IMR-90 (cell line): ENCODE measurements around the gene LIN9. TPM values are rescaled to one million over a fixed set of nuclear protein-coding genes. Genes with fewer than 3 reads are reported as not detected.

Experiments used
- ATAC-seq: fragments of 200-7000 bp; cut with Tn5 transposase; 2 replicates; pipeline ENCODE4 v1.9.1; 2020; ENCODE audit warnings: low read depth, mild to moderate bottlenecking, moderate library complexity
- BruUV-seq: library from RNA; stranded (reverse); fragments of 400-500 nt; replicated peaks from 2 replicates; lab custom pipeline; 2021; lab: Mats Ljungman, UMichigan
- CTCF ChIA-PET: fragments of 300-600 bp; formaldehyde crosslinking; extraction: SDS; loops from one replicate; lab custom pipeline; 2021; ENCODE audit warnings: antibody characterized with exemption; lab: Yijun Ruan, JAX
- POLR2A ChIA-PET: fragments of 300-600 bp; sonication (Branson Sonifier 250); formaldehyde crosslinking; loops from one replicate; lab custom pipeline; 2022; ENCODE audit warnings: antibody characterized with exemption; ENCODE audit not compliant: unreplicated experiment; lab: Charles Lee
- DNase-seq: peaks from one replicate; pipeline ENCODE4 v3.0.0; 2013
- H2AFZ ChIP-seq: replicated peaks from 2 replicates; pipeline ENCODE3; 2013; ENCODE audit warnings: low read length, mild to moderate bottlenecking; ENCODE audit not compliant: poor library complexity
- H2AK5ac ChIP-seq: 2 replicates; pipeline ENCODE4 v1.6.1; 2013; ENCODE audit warnings: low read depth, low read length, inconsistent platforms
- H2AK9ac ChIP-seq: replicated peaks from 2 replicates; pipeline ENCODE3; 2013; ENCODE audit warnings: mild to moderate bottlenecking, low read depth, low read length, moderate library complexity; ENCODE audit not compliant: poor library complexity
- H2BK120ac ChIP-seq: 2 replicates; pipeline ENCODE4 v1.6.1; 2013; ENCODE audit warnings: low read depth, low read length, inconsistent platforms
- H2BK15ac ChIP-seq: 3 replicates; pipeline ENCODE4 v1.6.1; 2013; ENCODE audit warnings: low read depth, low read length, inconsistent platforms
- H2BK20ac ChIP-seq: 2 replicates; pipeline ENCODE4 v1.6.1; 2013; ENCODE audit warnings: low read depth, mild to moderate bottlenecking, inconsistent platforms, low read length, moderate library complexity
- H2BK5ac ChIP-seq: 2 replicates; pipeline ENCODE4 v1.6.1; 2013; ENCODE audit warnings: mild to moderate bottlenecking, low read depth, low read length, inconsistent platforms; ENCODE audit not compliant: poor library complexity, severe bottlenecking
- H3K14ac ChIP-seq: replicated peaks from 2 replicates; pipeline ENCODE4 v1.6.1; 2013; ENCODE audit warnings: low read depth, low read length, inconsistent platforms
- H3K18ac ChIP-seq: 2 replicates; pipeline ENCODE4 v1.6.1; 2013; ENCODE audit warnings: low read depth, low read length, control low read depth
- H3K23ac ChIP-seq: 2 replicates; pipeline ENCODE4 v1.6.1; 2013; ENCODE audit warnings: low read depth, low read length, inconsistent platforms
- H3K27ac ChIP-seq: 2 replicates; pipeline ENCODE4 v1.5.1; 2013; ENCODE audit warnings: mild to moderate bottlenecking, control low read depth, low read length; ENCODE audit not compliant: insufficient read depth
- H3K27me3 ChIP-seq: 2 replicates; pipeline ENCODE4 v1.6.1; 2013; ENCODE audit warnings: low read length; ENCODE audit not compliant: control insufficient read depth, insufficient read depth
- H3K36me3 ChIP-seq: 2 replicates; pipeline ENCODE4 v1.6.1; 2013; ENCODE audit warnings: low read length, mixed read lengths; ENCODE audit not compliant: control insufficient read depth, insufficient read depth
- H3K4ac ChIP-seq: 2 replicates; pipeline ENCODE4 v1.6.1; 2013; ENCODE audit warnings: low read depth, low read length, inconsistent platforms
- H3K4me1 ChIP-seq: 2 replicates; pipeline ENCODE4 v1.6.1; 2013; ENCODE audit warnings: low read length, mixed read lengths; ENCODE audit not compliant: control insufficient read depth, insufficient read depth
- H3K4me2 ChIP-seq: 2 replicates; pipeline ENCODE4 v1.6.1; 2013; ENCODE audit warnings: low read depth, mild to moderate bottlenecking, control low read depth, low read length, moderate library complexity
- H3K4me3 ChIP-seq: 2 replicates; pipeline ENCODE4 v1.5.1; 2013; ENCODE audit warnings: low read depth, mild to moderate bottlenecking, control low read depth, low read length, moderate library complexity; ENCODE audit not compliant: insufficient read depth
- H3K56ac ChIP-seq: 2 replicates; pipeline ENCODE4 v1.6.1; 2013; ENCODE audit warnings: low read length, inconsistent platforms; ENCODE audit not compliant: insufficient read depth; ENCODE audit errors: extremely low read depth
- H3K79me1 ChIP-seq, 2 experiments: 2 replicates each; pipeline ENCODE4 v1.6.1; 2013; ENCODE audit warnings: low read length in 2 of 2, inconsistent platforms in 1 of 2, low read depth in 1 of 2
- H3K9ac ChIP-seq: 2 replicates; pipeline ENCODE4 v1.6.1; 2013; ENCODE audit warnings: low read depth, low read length, control low read depth
- H3K9me1 ChIP-seq: 2 replicates; pipeline ENCODE4 v1.6.1; 2013; ENCODE audit warnings: low read length, inconsistent platforms; ENCODE audit not compliant: insufficient read depth
- H3K9me3 ChIP-seq: 2 replicates; pipeline ENCODE4 v1.6.1; 2013; ENCODE audit warnings: low read length; ENCODE audit not compliant: control insufficient read depth, insufficient read depth
- H4K20me1 ChIP-seq: 2 replicates; pipeline ENCODE4 v1.6.1; 2013; ENCODE audit warnings: low read length, inconsistent platforms; ENCODE audit not compliant: insufficient read depth
- H4K5ac ChIP-seq: 2 replicates; pipeline ENCODE4 v1.6.1; 2013; ENCODE audit warnings: mild to moderate bottlenecking, low read depth, low read length, control low read depth
- H4K8ac ChIP-seq, 2 experiments: 2 replicates each; pipeline ENCODE4 v1.6.1; 2013; ENCODE audit warnings: low read depth in 2 of 2, low read length in 2 of 2, control low read depth in 1 of 2, inconsistent platforms in 1 of 2
- H4K91ac ChIP-seq: 2 replicates; pipeline ENCODE4 v1.6.1; 2013; ENCODE audit warnings: low read depth, low read length, inconsistent platforms; ENCODE audit not compliant: insufficient read depth
- BHLHE40 ChIP-seq: fragments of 150-350 bp; IDR thresholded peaks from 2 replicates; pipeline ENCODE4 v1.6.1; 2016; ENCODE audit warnings: mild to moderate bottlenecking, low read depth, low read length
- CEBPB ChIP-seq: IDR thresholded peaks from 2 replicates; pipeline ENCODE4 v1.6.1; 2012; ENCODE audit warnings: low read depth, low read length, improper control_type of control experiment
- CTCF ChIP-seq: conservative IDR thresholded peaks from 2 replicates; pipeline ENCODE4 v1.5.1; 2012; ENCODE audit warnings: mild to moderate bottlenecking, low read depth, low read length, improper control_type of control experiment
- ELK1 ChIP-seq: fragments of 150-350 bp; IDR thresholded peaks from 2 replicates; pipeline ENCODE4 v1.6.1; 2016; ENCODE audit warnings: low read depth, mild to moderate bottlenecking, low read length, moderate library complexity, borderline replicate concordance
- FOS ChIP-seq: fragments of 150-350 bp; IDR thresholded peaks from 2 replicates; pipeline ENCODE4 v1.6.1; 2016; ENCODE audit warnings: low read depth, low read length
- MAFK ChIP-seq: IDR thresholded peaks from 2 replicates; pipeline ENCODE4 v1.6.1; 2012; ENCODE audit warnings: low read depth, low read length, improper control_type of control experiment
- MXI1 ChIP-seq: IDR thresholded peaks from 2 replicates; pipeline ENCODE4 v1.6.1; 2012; ENCODE audit warnings: low read depth, mild to moderate bottlenecking, low read length, moderate library complexity, borderline replicate concordance
- POLR2A ChIP-seq: IDR thresholded peaks from 2 replicates; pipeline ENCODE4 v1.6.1; 2012; ENCODE audit warnings: mild to moderate bottlenecking, low read depth, low read length
- RAD21 ChIP-seq: IDR thresholded peaks from 2 replicates; pipeline ENCODE4 v1.6.1; 2012; ENCODE audit warnings: low read length, improper control_type of control experiment
- RCOR1 ChIP-seq: IDR thresholded peaks from 2 replicates; pipeline ENCODE4 v1.6.1; 2012; ENCODE audit warnings: mild to moderate bottlenecking, low read length, improper control_type of control experiment; ENCODE audit not compliant: insufficient replicate concordance
- WGBS, 2 experiments: methylation state at CpG; one replicate each; pipeline versions ENCODE4 v1.1.5 to v1.1.7; 2013; ENCODE audit warnings: missing lambda C conversion rate in 2 of 2; ENCODE audit not compliant: insufficient read length in 1 of 2; ENCODE audit errors: extremely low coverage in 2 of 2; 5-methylcytosine and 5-hydroxymethylcytosine counted together
- dilution Hi-C: fragments of 300-500 bp; cut with HindIII; formaldehyde crosslinking; loops from one replicate; pipeline ENCODE4 v1.14.3; 2018; ENCODE audit warnings: low sequenced_read_pairs; ENCODE audit not compliant: unreplicated experiment
- in situ Hi-C: fragments of 300-500 bp; cut with MboI; formaldehyde crosslinking; loops from 3 replicates; pipeline ENCODE4 v1.14.3; 2019; ENCODE audit warnings: low sequenced_read_pairs, inconsistent platforms, mixed read lengths
- intact Hi-C: fragments of 100-400 bp; cut with micrococcal nuclease; formaldehyde crosslinking; loops from 2 replicates; pipeline ENCODE4 v1.10.0; 2022
- polyA plus RNA-seq, 3 experiments: library from polyadenylated mRNA; depleted of rRNA; stranded (reverse); fragments of >200 nt; gene quantifications; 2 replicates each; pipeline ENCODE4 v1.2.3, GENCODE V29; 2012; ENCODE audit warnings: low replicate concordance in 1 of 3
- total RNA-seq: library from RNA; depleted of rRNA; stranded (reverse); fragments of >200 nt; gene quantifications from 2 replicates; pipeline ENCODE4 v1.2.3, GENCODE V29; 2012

LIN9 gene
- total and polyA plus RNA-seq, 2 of the 4 experiments (the other 2 are of a cell fraction): 2.3 to 3.9 TPM

GRCh38 chr1:226308166-226308722 lies 720 bp downstream of the LIN9 start:
- peak overlapping the region; percentile 96 for H3K4me2 ChIP-seq
- 1% methylated on average over 12 of the region's 14 CpGs; no CpG with 5 or more reads in 1 of the 2 experiments for WGBS, 2 experiments
- H3K27me3 ChIP-seq: no peaks in the 10 kb centered on the region
- H3K9me1 ChIP-seq: peaks cover 2% of the 10 kb centered on the region; the same call in 1 of the 2 replicates
- H3K4ac ChIP-seq: 0 out of 2 replicates have a peak overlapping the region, but pooled peaks have one; percentile 51
- H2BK5ac ChIP-seq: peak overlapping the region; percentile 62
- H3K14ac ChIP-seq: 0 out of 2 replicates have a peak overlapping the region, but pooled peaks have one; percentile 71
- H3K79me1 ChIP-seq: peaks cover 17 to 25% of the 10 kb centered on the region in 2 experiments
- H3K4me3 ChIP-seq: peak overlapping the region; percentile 93
- no peak overlapping the region for H3K18ac ChIP-seq
- dilution Hi-C loops (no loop called here), intact Hi-C loops (no loop called here), in situ Hi-C loops (no loop called here)
- no peak overlapping the region for H3K56ac ChIP-seq
- H2BK15ac ChIP-seq: no peak overlapping the region
- peak overlapping the region; percentile 89 for H2AK9ac ChIP-seq
- H2AFZ ChIP-seq: peak overlapping the region; percentile 100
- DNase-seq: no peak
- no peaks in the 10 kb centered on the region for H3K9me3 ChIP-seq
- H4K8ac ChIP-seq: peak overlapping the region; percentile 70 to 87
- no peak for ATAC-seq
- peak overlapping the region; percentile 76 for H3K9ac ChIP-seq
- no peak overlapping the region for H2BK20ac ChIP-seq
- H2AK5ac ChIP-seq: peak overlapping the region; percentile 48; the same call in 1 of the 2 replicates
- H3K23ac ChIP-seq: peak overlapping the region; percentile 75; the same call in 1 of the 2 replicates
- ChIA-PET POLR2A (no interaction called here), CTCF (interaction anchor here (1.2 kb wide), 1 partner anchor 25 kb away, joined by 4 read pairs; no protein-coding TSS in a partner anchor)
- no peaks in the 10 kb centered on the region for H3K36me3 ChIP-seq
- H4K20me1 ChIP-seq: no peaks in the 10 kb centered on the region
- H3K4me1 ChIP-seq: peaks cover 4% of the 10 kb centered on the region
- no peak overlapping the region; the same call in 1 of the 2 replicates for H4K91ac ChIP-seq
- H4K5ac ChIP-seq: peak overlapping the region; percentile 58; the same call in 1 of the 2 replicates
- TF ChIP-seq BHLHE40: no peak
- no peak for TF ChIP-seq RAD21
- no peak for TF ChIP-seq CEBPB
- TF ChIP-seq MXI1: no peak
- no peak for TF ChIP-seq RCOR1
- TF ChIP-seq MAFK: no peak
- TF ChIP-seq FOS: no peak
- no peak for TF ChIP-seq ELK1
- TF ChIP-seq CTCF: no peak
- no peak for TF ChIP-seq POLR2A
- no peak overlapping the region for H2BK120ac ChIP-seq
- peak overlapping the region; percentile 74; the same call in 1 of the 2 replicates for H3K27ac ChIP-seq
- no TSS peak for BruUV-seq
